Right lobe of liver (tissue), 6 donors: ENCODE measurements around the gene ATXN1. TPM values are rescaled to one million over a fixed set of nuclear protein-coding genes. Genes with fewer than 3 reads are reported as not detected.

Experiments used
- ATAC-seq, 4 donors: fragments of 200-7000 bp; cut with Tn5 transposase; one replicate each; pipeline ENCODE4 v1.9.1; 2020; ENCODE audit warnings: mild to moderate bottlenecking in 4 of 4, moderate library complexity in 4 of 4
- DNase-seq, 3 donors: peaks; one replicate each; pipeline ENCODE4 v3.0.0-alpha.2; 2020
- H3K27ac ChIP-seq, 3 donors: fragments of 200-600 bp; one replicate each; pipeline ENCODE4 v1.8.0; 2022
- H3K27me3 ChIP-seq, 2 donors: fragments of 200-600 bp; one replicate each; pipeline ENCODE4 v1.8.0; 2022
- H3K36me3 ChIP-seq, 4 donors: fragments of 200-600 bp; sonication (generic) in 1 of 4; one replicate each; pipeline versions ENCODE4 v1.5.1 to v1.8.0; 2017 to 2022; ENCODE audit warnings: control low read depth in 1 of 4
- H3K4me1 ChIP-seq, 4 donors: fragments of 200-600 bp; sonication (generic) in 1 of 4; one replicate each; pipeline versions ENCODE4 v1.5.1 to v1.8.0; 2017 to 2022; ENCODE audit warnings: control low read depth in 1 of 4
- H3K4me3 ChIP-seq, 3 donors: fragments of 200-600 bp; one replicate each; pipeline ENCODE4 v1.8.0; 2022
- H3K9me3 ChIP-seq, 4 donors: fragments of 200-600 bp; sonication (generic) in 1 of 4; one replicate each; pipeline versions ENCODE4 v1.5.1 to v1.8.0; 2017 to 2022; ENCODE audit warnings: control low read depth in 1 of 4
- POLR2A ChIP-seq: fragments of 450-650 bp; IDR thresholded peaks from one replicate; pipeline ENCODE4 v1.6.1; 2017; ENCODE audit warnings: antibody characterized with exemption, mild to moderate bottlenecking
- WGBS: methylation state at CpG from one replicate; pipeline ENCODE4 v1.1.6; 2018; ENCODE audit warnings: low coverage, low lambda C conversion rate; ENCODE audit not compliant: insufficient coverage; ENCODE audit errors: missing lambda C conversion rate; 5-methylcytosine and 5-hydroxymethylcytosine counted together
- intact Hi-C, 2 donors: fragments of 100-400 bp; cut with DNase I; formaldehyde crosslinking; loops; one replicate each; pipeline versions ENCODE4 v1.11.2 to v1.14.1; 2022
- total RNA-seq, 6 experiments: library from RNA; depleted of rRNA in 2 of 6; stranded (reverse); fragments of >200 nt in 2 of 6; fragmentation: NEBNext Ultra II Directional in 3 of 6; extraction: Animal tissue kit (Norgen Biotek cat#: 25700) in 3 of 6; gene quantifications; one replicate each; pipeline versions ENCODE4 v1.1.0 to v1.2.4, GENCODE V29; 2016 to 2023
- TF ChIP-seq, protein P1 (sequence below), 4 donors: fragments of 200-600 bp in 3 of 4; fragments of 450-650 bp in 1 of 4; IDR thresholded peaks; one replicate each; pipeline versions ENCODE4 v1.5.1 to v1.8.0; 2016 to 2022; ENCODE audit warnings: antibody characterized with exemption in 4 of 4, mild to moderate bottlenecking in 2 of 4
- donor health status: DM: no; HTN: yes; CAD: no.
- donor health status: DM: no; HTN: no; CAD: no.
- donor health status: DM: no; HTN: no; CAD: no.
- donor health status: DM: no; HTN: yes; CAD: no.
- donor health status: DM: no; HTN: yes; CAD: no.

Gene ATXN1
- total RNA-seq, 6 experiments from 2014 or later: 23.2 to 28.7 (median 25.0) TPM

- intact Hi-C loops: no loop called here
- Histone ChIP-seq H3K27me3 (no peaks in the 10 kb centered on the region), H3K4me3 (no peak overlapping the region), H3K4me1 (no peaks in the 10 kb centered on the region), H3K27ac (no peak overlapping the region), H3K9me3 (no peaks in the 10 kb centered on the region), H3K36me3 (no peaks in the 10 kb centered on the region)
- no peak for DNase-seq
- no peak for TF ChIP-seq POLR2A
- TF ChIP-seq, protein P1, sequence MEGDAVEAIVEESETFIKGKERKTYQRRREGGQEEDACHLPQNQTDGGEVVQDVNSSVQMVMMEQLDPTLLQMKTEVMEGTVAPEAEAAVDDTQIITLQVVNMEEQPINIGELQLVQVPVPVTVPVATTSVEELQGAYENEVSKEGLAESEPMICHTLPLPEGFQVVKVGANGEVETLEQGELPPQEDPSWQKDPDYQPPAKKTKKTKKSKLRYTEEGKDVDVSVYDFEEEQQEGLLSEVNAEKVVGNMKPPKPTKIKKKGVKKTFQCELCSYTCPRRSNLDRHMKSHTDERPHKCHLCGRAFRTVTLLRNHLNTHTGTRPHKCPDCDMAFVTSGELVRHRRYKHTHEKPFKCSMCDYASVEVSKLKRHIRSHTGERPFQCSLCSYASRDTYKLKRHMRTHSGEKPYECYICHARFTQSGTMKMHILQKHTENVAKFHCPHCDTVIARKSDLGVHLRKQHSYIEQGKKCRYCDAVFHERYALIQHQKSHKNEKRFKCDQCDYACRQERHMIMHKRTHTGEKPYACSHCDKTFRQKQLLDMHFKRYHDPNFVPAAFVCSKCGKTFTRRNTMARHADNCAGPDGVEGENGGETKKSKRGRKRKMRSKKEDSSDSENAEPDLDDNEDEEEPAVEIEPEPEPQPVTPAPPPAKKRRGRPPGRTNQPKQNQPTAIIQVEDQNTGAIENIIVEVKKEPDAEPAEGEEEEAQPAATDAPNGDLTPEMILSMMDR (IDR thresholded peaks at IDR 0.05): no peak
- WGBS: 64% methylated on average over 8 of the region's 8 CpGs
- peak in 1 of 4 donors; percentile 16 for ATAC-seq
Observed at GRCh38 chr6:16741112-16742016, 19.9 kb downstream of the ATXN1 start.

DNA sequence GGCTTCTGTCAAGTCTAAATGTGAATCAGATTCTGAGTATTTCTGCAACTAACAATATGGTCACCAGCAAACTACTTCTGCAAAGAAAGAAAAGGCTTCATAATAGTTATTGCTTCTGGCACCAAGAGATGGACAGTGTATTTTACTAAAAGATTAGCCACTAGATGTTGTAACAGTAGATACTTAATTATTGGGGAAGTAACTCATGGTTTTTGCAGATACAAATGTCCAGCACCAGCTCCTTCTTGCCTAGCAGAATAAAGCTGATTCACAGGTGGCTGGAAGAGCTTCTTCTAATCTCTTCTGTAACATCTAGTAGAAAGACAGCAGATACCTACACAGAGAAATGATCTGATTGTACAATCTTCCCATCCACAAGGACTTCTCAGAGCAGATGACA, 21.2 kb downstream of the ATXN1 start:
- no peak for DNase-seq
- TF ChIP-seq POLR2A: no peak
- TF ChIP-seq, protein P1 (IDR thresholded peaks at IDR 0.05): no peak
- Histone ChIP-seq H3K4me3 (no peak overlapping the region), H3K4me1 (no peaks in the 10 kb centered on the region), H3K27ac (no peak overlapping the region), H3K9me3 (no peaks in the 10 kb centered on the region), H3K36me3 (no peaks in the 10 kb centered on the region), H3K27me3 (no peaks in the 10 kb centered on the region)
- intact Hi-C loops: no loop called here
- ATAC-seq: no peak

DNA sequence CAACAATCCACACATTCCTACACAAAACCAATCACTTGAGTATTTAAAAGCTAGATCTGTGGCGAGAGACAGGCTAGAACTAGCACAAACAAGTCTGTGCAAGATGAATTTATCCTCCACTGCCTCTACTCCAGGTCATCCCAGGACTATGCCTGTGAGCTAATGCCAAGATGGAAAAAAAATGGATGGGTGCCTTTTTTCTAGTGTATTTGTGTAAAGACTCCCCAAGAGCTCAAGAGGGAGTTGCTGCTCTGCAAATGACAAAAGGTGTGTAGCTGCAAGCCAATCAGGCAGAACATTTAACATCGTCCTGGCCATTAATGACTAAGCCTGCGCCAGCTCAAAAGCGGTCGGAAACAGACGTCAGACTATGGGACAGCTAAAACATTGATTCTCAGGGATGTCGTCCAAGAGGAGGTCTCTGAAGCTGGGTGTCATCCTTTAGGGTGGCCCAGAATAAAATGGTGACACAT, 21.9 kb downstream of the ATXN1 start:
- 84% methylated on average over 7 of the region's 7 CpGs for WGBS
- DNase-seq: no peak
- Histone ChIP-seq H3K27me3 (no peaks in the 10 kb centered on the region), H3K4me3 (no peak overlapping the region), H3K27ac (no peak overlapping the region), H3K4me1 (no peaks in the 10 kb centered on the region), H3K9me3 (no peaks in the 10 kb centered on the region), H3K36me3 (no peaks in the 10 kb centered on the region)
- intact Hi-C loops: no loop called here
- peak in 1 of 4 donors; percentile 35 for ATAC-seq
- TF ChIP-seq, protein P1 (IDR thresholded peaks at IDR 0.05): no peak
- TF ChIP-seq POLR2A: no peak

GRCh38 chr6:16737925-16738324, 23.3 kb downstream of the ATXN1 start:
- Histone ChIP-seq H3K36me3 (no peaks in the 10 kb centered on the region), H3K27me3 (no peaks in the 10 kb centered on the region), H3K27ac (no peak overlapping the region), H3K4me3 (no peak overlapping the region), H3K9me3 (no peaks in the 10 kb centered on the region), H3K4me1 (no peaks in the 10 kb centered on the region)
- DNase-seq (no peak), ATAC-seq (no peak)
- TF ChIP-seq POLR2A: no peak
- TF ChIP-seq, protein P1 (IDR thresholded peaks at IDR 0.05): no peak
- WGBS: 85% methylated on average over 5 of the region's 5 CpGs
- intact Hi-C loops: no loop called here
